HepG2 (cell line): ENCODE data around the gene ACTR1A. TPM values are rescaled to one million over a fixed set of nuclear protein-coding genes. Genes with fewer than 3 reads are reported as not detected.
A peak's percentile ranks its signal among the peaks of the same experiment; 100 is the strongest.

Source experiments
- ATAC-seq: fragments of 200-7000 bp; cut with Tn5 transposase; 3 replicates; pipeline ENCODE4 v1.9.1; 2020; ENCODE audit warnings: mild to moderate bottlenecking, moderate library complexity
- BruUV-seq: library from RNA; stranded (reverse); fragments of 400-500 nt; replicated peaks from 2 replicates; lab custom pipeline; 2021; lab: Mats Ljungman, UMichigan
- CTCF ChIA-PET: fragments of 300-600 bp; formaldehyde crosslinking; extraction: SDS; loops from one replicate; lab custom pipeline; 2021; ENCODE audit warnings: low total read pairs, inconsistent platforms, low intra/inter-chr PET ratio; lab: Yijun Ruan, JAX
- POLR2A ChIA-PET: fragments of 350-600 bp; sonication (Branson Sonifier 250); formaldehyde crosslinking; loops from one replicate; lab custom pipeline; 2020; ENCODE audit warnings: antibody characterized with exemption, inconsistent platforms; lab: Yijun Ruan, JAX
- DNase-seq: peaks from one replicate; pipeline ENCODE4 v3.0.0-alpha.2; 2015; ENCODE audit warnings: low spot score
- FAIRE-seq: peaks from 3 replicates; lab custom pipeline; 2011; peaks lifted over from hg19 to GRCh38; lab: Jason Lieb, UNC
- H2AFZ ChIP-seq: one replicate; pipeline ENCODE4 v1.6.1; 2011; ENCODE audit warnings: low read length, inconsistent platforms
- H3K27ac ChIP-seq: fragments of 300-600 bp; 3 replicates; pipeline ENCODE4 v1.8.0; 2011; ENCODE audit warnings: mixed run types, mild to moderate bottlenecking, mixed read lengths, low read length, inconsistent platforms; ENCODE audit not compliant: insufficient read depth; ENCODE audit errors: extremely low read length
- H3K27me3 ChIP-seq, 2 experiments: fragments of 200-600 bp in 1 of 2; 2 replicates in 1 of 2; 3 replicates in 1 of 2; pipeline versions ENCODE4 v1.6.0 to v1.8.0; 2011; ENCODE audit warnings: low read length in 2 of 2, mild to moderate bottlenecking in 2 of 2, moderate library complexity in 2 of 2, inconsistent platforms in 1 of 2; ENCODE audit not compliant: insufficient read depth in 2 of 2, control insufficient read depth in 1 of 2
- H3K36me3 ChIP-seq, 2 experiments: fragments of 200-600 bp in 1 of 2; replicated peaks in 1 of 2; 2 replicates in 1 of 2; 3 replicates in 1 of 2; pipeline versions ENCODE4 v1.5.1 to v1.8.0; 2011; ENCODE audit warnings: low read length in 2 of 2, inconsistent platforms in 1 of 2; ENCODE audit not compliant: insufficient read depth in 2 of 2, control insufficient read depth in 1 of 2
- H3K4me1 ChIP-seq: 2 replicates; pipeline ENCODE4 v1.5.1; 2012; ENCODE audit warnings: low read length, inconsistent platforms; ENCODE audit not compliant: insufficient read depth
- H3K4me2 ChIP-seq: 2 replicates; pipeline ENCODE4 v1.6.0; 2011; ENCODE audit warnings: low read depth, low read length, inconsistent platforms
- H3K4me3 ChIP-seq, 3 experiments: fragments of 200-600 bp in 1 of 3; sonication (generic), shearing (Covaris generic) in 1 of 3; replicated peaks in 1 of 3; 2 replicates each; pipeline ENCODE4 v1.5.1; 2011 to 2016; ENCODE audit warnings: low read length in 3 of 3, inconsistent platforms in 2 of 3, low read depth in 2 of 3, mild to moderate bottlenecking in 2 of 3, control low read depth in 1 of 3, mixed read lengths in 1 of 3; ENCODE audit not compliant: insufficient read depth in 1 of 3
- H3K79me2 ChIP-seq: one replicate; pipeline ENCODE4 v1.6.1; 2011; ENCODE audit warnings: low read length, inconsistent platforms; ENCODE audit not compliant: insufficient read depth
- H3K9ac ChIP-seq: 2 replicates; pipeline ENCODE4 v1.6.0; 2011; ENCODE audit warnings: mild to moderate bottlenecking, low read depth, low read length, inconsistent platforms; ENCODE audit not compliant: insufficient read depth
- H3K9me3 ChIP-seq: 2 replicates; pipeline ENCODE4 v1.5.1; 2012; ENCODE audit warnings: mild to moderate bottlenecking, low read length
- H4K20me1 ChIP-seq: 2 replicates; pipeline ENCODE4 v1.6.0; 2011; ENCODE audit warnings: inconsistent platforms, mild to moderate bottlenecking, low read length, moderate library complexity; ENCODE audit not compliant: insufficient read depth
- CBX5 ChIP-seq: sonication (generic); formaldehyde crosslinking; IDR thresholded peaks from 2 replicates; pipeline ENCODE4 v1.4.0; 2020; ENCODE audit warnings: missing genetic modification reagents, borderline replicate concordance
- CEBPB ChIP-seq: IDR thresholded peaks from 2 replicates; pipeline ENCODE4 v1.6.1; 2011; ENCODE audit warnings: low read depth, low read length, improper control_type of control experiment, borderline replicate concordance
- MXD4 ChIP-seq: IDR thresholded peaks from 2 replicates; pipeline ENCODE4 v1.6.1; 2016; ENCODE audit warnings: mild to moderate bottlenecking, missing biosample characterization, missing genetic modification reagents
- SYNCRIP ChIP-seq: fragments of 200-400 bp; formaldehyde crosslinking; IDR thresholded peaks from 2 replicates; pipeline ENCODE4 v1.6.1; 2018; ENCODE audit warnings: mild to moderate bottlenecking, low read depth, low read length; ENCODE audit not compliant: insufficient read depth
- TBX2 ChIP-seq: sonication (generic); formaldehyde crosslinking; IDR thresholded peaks from 2 replicates; pipeline ENCODE4 v1.5.0; 2020; ENCODE audit warnings: missing genetic modification reagents, mild to moderate bottlenecking, borderline replicate concordance
- THYN1 ChIP-seq: sonication (generic); formaldehyde crosslinking; IDR thresholded peaks from 2 replicates; pipeline ENCODE4 v1.8.1; 2023; ENCODE audit warnings: low read depth, mild to moderate bottlenecking, moderate library complexity, missing genetic modification reagents, borderline replicate concordance
- U2AF2 ChIP-seq: fragments of 200-400 bp; formaldehyde crosslinking; IDR thresholded peaks from 2 replicates; pipeline ENCODE4 v1.6.1; 2017; ENCODE audit warnings: low read depth, mild to moderate bottlenecking, low read length
- ZFP1 ChIP-seq: IDR thresholded peaks from 2 replicates; pipeline ENCODE4 v1.6.1; 2016
- ZFP90 ChIP-seq: sonication (generic); formaldehyde crosslinking; IDR thresholded peaks from 2 replicates; pipeline ENCODE4 v1.8.0; 2022; ENCODE audit warnings: missing genetic modification reagents, mild to moderate bottlenecking, inconsistent platforms, borderline replicate concordance
- ZIK1 ChIP-seq: sonication (generic); formaldehyde crosslinking; IDR thresholded peaks from 2 replicates; pipeline ENCODE4 v1.5.0; 2020; ENCODE audit warnings: mild to moderate bottlenecking, low read depth, missing genetic modification reagents, borderline replicate concordance
- ZNF18 ChIP-seq: sonication (generic); formaldehyde crosslinking; IDR thresholded peaks from 2 replicates; pipeline ENCODE4 v1.8.0; 2022; ENCODE audit warnings: mild to moderate bottlenecking, missing genetic modification reagents; ENCODE audit not compliant: insufficient replicate concordance
- ZNF33A ChIP-seq: sonication (generic); formaldehyde crosslinking; IDR thresholded peaks from 2 replicates; pipeline ENCODE4 v1.5.1; 2020; ENCODE audit warnings: missing genetic modification reagents, mild to moderate bottlenecking, moderate library complexity, borderline replicate concordance
- ZNF512 ChIP-seq: sonication (generic); formaldehyde crosslinking; IDR thresholded peaks from 2 replicates; pipeline ENCODE4 v1.4.0; 2020; ENCODE audit warnings: mild to moderate bottlenecking, missing genetic modification reagents
- ZNF550 ChIP-seq: sonication (generic); formaldehyde crosslinking; IDR thresholded peaks from 2 replicates; pipeline ENCODE4 v1.4.0; 2020; ENCODE audit warnings: mild to moderate bottlenecking, missing genetic modification reagents, borderline replicate concordance
- ZNF563 ChIP-seq: sonication (generic); formaldehyde crosslinking; IDR thresholded peaks from 2 replicates; pipeline ENCODE4 v1.8.0; 2022; ENCODE audit warnings: mild to moderate bottlenecking, moderate library complexity, missing genetic modification reagents
- ZNF766 ChIP-seq: sonication (generic); formaldehyde crosslinking; IDR thresholded peaks from 2 replicates; pipeline ENCODE4 v1.5.0; 2020; ENCODE audit warnings: missing genetic modification reagents, borderline replicate concordance
- ZNF788 ChIP-seq: sonication (generic); formaldehyde crosslinking; IDR thresholded peaks from 2 replicates; pipeline ENCODE4 v1.5.0; 2020; ENCODE audit warnings: mild to moderate bottlenecking, missing genetic modification reagents, borderline replicate concordance
- ZNF878 ChIP-seq: sonication (generic); formaldehyde crosslinking; IDR thresholded peaks from 2 replicates; pipeline ENCODE4 v1.8.1; 2023; ENCODE audit warnings: mild to moderate bottlenecking, missing genetic modification reagents, moderate library complexity
- WGBS: methylation state at CpG from one replicate; pipeline ENCODE4 v1.1.6; 2017; ENCODE audit warnings: low lambda C conversion rate; 5-methylcytosine and 5-hydroxymethylcytosine counted together
- in situ Hi-C: cut with HindIII; loops from 2 replicates; pipeline ENCODE4 v1.10.0; 2017; ENCODE audit warnings: low pct_unique_long_range_greater_than_20kb; ENCODE audit not compliant: extremely low pct_ligation_motif_present
- intact Hi-C: fragments of 100-400 bp; cut with micrococcal nuclease; formaldehyde crosslinking; loops from one replicate; pipeline ENCODE4 v1.10.0; 2022; ENCODE audit not compliant: unreplicated experiment
- polyA plus RNA-seq, 8 experiments: library from polyadenylated mRNA; depleted of rRNA in 3 of 8; stranded (reverse) in 7 of 8; unstranded in 1 of 8; fragments of >200 nt; fragmentation: Illumina TruSeq in 4 of 8; extraction: Trizol in 4 of 8; gene quantifications; 2 replicates each; pipeline versions ENCODE4 v1.2.1 to v1.2.3, GENCODE V29; 2011 to 2016; ENCODE audit warnings: low read depth in 4 of 8, missing spikeins in 1 of 8, mixed read lengths in 1 of 8; ENCODE audit not compliant: insufficient read depth in 1 of 8
- total RNA-seq, 5 experiments: library from RNA; depleted of rRNA; stranded (reverse); fragments of >200 nt; fragmentation: Illumina TruSeq; extraction: Trizol; gene quantifications; 2 replicates each; pipeline ENCODE4 v1.2.3, GENCODE V29; 2016; ENCODE audit warnings: low read depth in 1 of 5

The ACTR1A gene
- total and polyA plus RNA-seq, 2 of the 13 experiments (the other 11 are each of a cell fraction or from before 2014, with no cell fraction given), result 59.6 to 62.8 TPM

DNA sequence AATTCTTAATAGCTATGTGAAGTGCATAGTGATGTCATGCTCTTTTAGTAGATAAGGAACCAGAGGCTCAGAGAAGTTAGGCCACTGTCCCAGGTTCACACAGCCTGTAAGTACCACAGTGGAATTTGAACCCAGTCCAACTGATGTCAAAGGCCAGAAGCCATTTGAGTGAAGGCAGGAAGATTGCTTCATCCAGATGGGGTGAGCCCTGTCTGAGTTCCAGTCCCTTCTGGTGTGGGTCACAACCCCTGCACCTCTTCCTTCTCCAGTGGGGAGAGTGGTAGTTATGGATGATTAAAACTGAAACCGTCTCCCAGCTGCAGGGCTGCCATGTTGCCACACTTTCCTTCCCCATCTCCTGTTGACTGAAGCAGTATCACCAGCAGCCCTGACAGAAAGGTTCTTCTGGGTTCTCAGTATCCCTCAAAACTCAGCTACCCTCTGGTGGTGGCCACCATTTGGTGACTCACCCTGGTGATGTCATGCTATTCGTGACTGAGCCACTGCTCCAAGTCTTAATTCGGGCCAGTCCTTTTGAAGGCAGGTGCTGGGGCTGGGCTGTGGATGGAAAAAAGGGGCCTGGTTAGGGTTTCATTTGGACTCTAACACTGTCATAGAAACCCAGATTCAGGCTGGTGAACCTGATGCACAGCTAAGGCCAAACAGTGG, 49.7 kb downstream of the ACTR1A start (continued):
- TF ChIP-seq ZNF512 (no peak), ZIK1 (no peak), CEBPB (peak; percentile 13; the same call in 1 of the 2 replicates)

DNA sequence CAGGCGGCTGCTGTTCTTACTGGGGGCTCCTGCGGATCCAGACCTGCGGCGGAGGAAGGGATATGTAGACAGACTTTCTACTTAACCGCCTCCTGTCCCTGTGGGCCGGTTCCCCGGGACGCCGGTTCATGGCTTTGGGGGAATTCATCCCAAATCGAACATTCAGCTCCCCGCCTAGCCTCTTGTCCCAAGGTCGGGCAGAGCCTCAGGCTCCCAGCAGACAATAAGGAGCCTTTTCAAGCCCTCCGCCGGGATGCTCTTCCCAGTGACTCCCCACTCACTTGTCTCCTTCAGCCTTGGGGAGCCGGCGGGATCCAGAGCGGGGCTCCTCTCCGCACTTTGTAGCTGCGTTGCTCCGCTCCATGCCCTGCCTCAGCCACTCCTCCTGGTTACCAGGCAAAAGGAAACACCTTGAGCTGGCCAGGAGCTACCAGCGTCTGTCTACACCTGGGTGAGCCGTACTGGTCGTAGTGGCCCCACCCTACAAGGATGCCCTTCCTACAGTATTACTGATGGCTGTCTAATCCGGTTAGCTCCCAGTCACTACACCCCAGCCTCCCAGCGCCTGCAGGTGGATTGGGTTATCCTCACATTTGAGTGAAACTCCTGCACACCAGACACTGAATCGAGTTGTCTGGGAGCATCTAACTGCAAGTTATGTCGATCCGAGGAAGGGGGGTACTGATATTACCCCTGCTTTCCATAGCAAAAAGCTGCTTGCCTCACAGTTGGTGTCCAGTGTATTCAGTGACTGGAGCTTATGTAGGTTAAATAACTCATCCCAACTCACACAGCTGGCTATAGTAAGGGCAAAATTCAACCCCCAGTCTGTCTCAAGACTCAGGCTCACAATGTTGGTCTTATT, 51.2 kb downstream of the ACTR1A start, which contains the start of gene C10orf95:
Gene C10orf95 (minus strand): TSS at position 439 of the 865 bp plus-strand sequence. CDS start 450 bp downstream, outside the sequence.
- H3K4me3 ChIP-seq, result peak within 1 kb of the TSS; percentile 64 to 96 (median 72)
- H4K20me1 ChIP-seq, result no peaks in the 10 kb centered on the region
- intact Hi-C loops, result no loop called here
- DNase-seq (no peak), FAIRE-seq (no peak), ATAC-seq (peak; percentile 23)
- peak within 1 kb of the TSS; percentile 88 for H3K9ac ChIP-seq
- H3K4me1 ChIP-seq, result peaks cover 28% of the 10 kb centered on the region
- no peaks in the 10 kb centered on the region; a peak in 1 of 5 replicates for H3K27me3 ChIP-seq
- no peak within 1 kb of the TSS for H2AFZ ChIP-seq
- peak within 1 kb of the TSS; percentile 96 for H3K4me2 ChIP-seq
- peaks cover 7% of the 10 kb centered on the region for H3K79me2 ChIP-seq
- POLR2A ChIA-PET, result interaction anchor here (0.9 to 6.2 kb wide), 14 partner anchors 7 to 210 kb away, joined by 3 to 112 read pairs (median 6); partner anchors contain the start of genes ACTR1A, CUEDC2 and FBXL15
- H3K9me3 ChIP-seq, result no peaks in the 10 kb centered on the region
- peaks cover 2 to 4% of the 10 kb centered on the region in 2 experiments; a peak in 3 of 5 replicates for H3K36me3 ChIP-seq
- 31% methylated on average over 16 of the region's 28 CpGs for WGBS
- H3K27ac ChIP-seq, result peak within 1 kb of the TSS; percentile 82
- CTCF ChIA-PET, result no interaction called here
- BruUV-seq, result no TSS peak
- in situ Hi-C loops, result no loop called here
- TF ChIP-seq ZNF878 (no peak), ZNF33A (no peak), THYN1 (no peak), TBX2 (CRISPR knock-in tag) (no peak), U2AF2 (no peak), CBX5 (CRISPR knock-in tag) (no peak), SYNCRIP (no peak), ZFP1 (no peak), ZFP90 (CRISPR knock-in tag) (no peak), MXD4 (CRISPR knock-in tag) (no peak), ZNF550 (no peak), ZNF563 (CRISPR knock-in tag) (no peak), ZNF18 (CRISPR knock-in tag) (peak; percentile 43), ZNF766 (no peak), ZNF788 (no peak)
